WTC11 (cell line): ENCODE results near the gene SOX15. TPM values are rescaled to one million over a fixed set of nuclear protein-coding genes. Genes with fewer than 3 reads are reported as not detected.

ENCODE experiments used
- AFF4 ChIP-seq: sonication (generic); formaldehyde crosslinking; IDR thresholded peaks from 2 replicates; pipeline ENCODE4 v1.8.1; 2023; ENCODE audit warnings: mild to moderate bottlenecking, missing genetic modification reagents, borderline replicate concordance
- CBFB ChIP-seq: sonication (generic); formaldehyde crosslinking; IDR thresholded peaks from 2 replicates; pipeline ENCODE4 v1.8.1; 2022; ENCODE audit warnings: mild to moderate bottlenecking, low read depth, missing genetic modification reagents
- CTCF ChIP-seq: fragments of 200-600 bp; IDR thresholded peaks from 2 replicates; pipeline ENCODE4 v1.8.0; 2022; ENCODE audit warnings: antibody characterized with exemption
- IRF1 ChIP-seq: sonication (generic); formaldehyde crosslinking; IDR thresholded peaks from 2 replicates; pipeline ENCODE4 v1.8.0; 2023; ENCODE audit warnings: missing genetic modification reagents
- JAZF1 ChIP-seq: fragments of 250-450 bp; sonication (Bioruptor Pico); IDR thresholded peaks from 2 replicates; pipeline ENCODE4 v1.9.0; 2021; ENCODE audit warnings: moderate library complexity, mild to moderate bottlenecking, inconsistent platforms
- KAT7 ChIP-seq: sonication (generic); formaldehyde crosslinking; IDR thresholded peaks from 2 replicates; pipeline ENCODE4 v1.8.1; 2023; ENCODE audit warnings: missing genetic modification reagents, mild to moderate bottlenecking, borderline replicate concordance
- MAX ChIP-seq: sonication (generic); formaldehyde crosslinking; IDR thresholded peaks from 2 replicates; pipeline ENCODE4 v1.8.0; 2022; ENCODE audit warnings: mild to moderate bottlenecking, missing genetic modification reagents
- USF1 ChIP-seq: sonication (generic); formaldehyde crosslinking; IDR thresholded peaks from 2 replicates; pipeline ENCODE4 v1.8.0; 2022; ENCODE audit warnings: mild to moderate bottlenecking, missing genetic modification reagents
- USF2 ChIP-seq: sonication (generic); formaldehyde crosslinking; IDR thresholded peaks from 2 replicates; pipeline ENCODE4 v1.8.1; 2023; ENCODE audit warnings: mild to moderate bottlenecking, missing genetic modification reagents, moderate library complexity
- ZNF121 ChIP-seq: sonication (generic); formaldehyde crosslinking; IDR thresholded peaks from 2 replicates; pipeline ENCODE4 v1.8.0; 2023; ENCODE audit warnings: missing genetic modification reagents
- ZNF138 ChIP-seq: sonication (generic); formaldehyde crosslinking; conservative IDR thresholded peaks from 2 replicates; pipeline ENCODE4 v1.8.1; 2022; ENCODE audit warnings: mild to moderate bottlenecking, moderate library complexity, missing genetic modification reagents
- ZNF232 ChIP-seq: sonication (generic); formaldehyde crosslinking; IDR thresholded peaks from 2 replicates; pipeline ENCODE4 v1.8.0; 2022; ENCODE audit warnings: mild to moderate bottlenecking, missing genetic modification reagents
- ZNF317 ChIP-seq: sonication (generic); formaldehyde crosslinking; IDR thresholded peaks from 2 replicates; pipeline ENCODE4 v1.8.1; 2023; ENCODE audit warnings: low read depth, mild to moderate bottlenecking, moderate library complexity, missing genetic modification reagents, borderline replicate concordance
- total RNA-seq: library from RNA; stranded (reverse); gene quantifications from 3 replicates; pipeline ENCODE4 v1.2.3, GENCODE V29; 2021
- TF ChIP-seq, protein P1 (sequence below): sonication (generic); formaldehyde crosslinking; IDR thresholded peaks from 2 replicates; pipeline ENCODE4 v1.8.0; 2022; ENCODE audit warnings: mild to moderate bottlenecking, missing genetic modification reagents
- TF ChIP-seq, protein P2 (sequence below): sonication (generic); formaldehyde crosslinking; IDR thresholded peaks from 2 replicates; pipeline ENCODE4 v1.8.0; 2022; ENCODE audit warnings: mild to moderate bottlenecking, missing genetic modification reagents
- TF ChIP-seq, protein P3 (sequence below): sonication (generic); formaldehyde crosslinking; IDR thresholded peaks from 2 replicates; pipeline ENCODE4 v1.8.0; 2023; ENCODE audit warnings: mild to moderate bottlenecking, missing genetic modification reagents

SOX15 gene
- total RNA-seq, 1 experiment from 2014 or later = 19.9 TPM

GRCh38 chr17:7583253-7584109 lies 6.4 kb downstream of the SOX15 start, which contains the start of gene MPDU1 (continued):
- TF ChIP-seq JAZF1 (CRISPR knock-in tag) = no peak
- TF ChIP-seq ZNF232 (CRISPR knock-in tag) = 0 out of 2 replicates have a peak, but pooled peaks have one; percentile 17
- no peak for TF ChIP-seq ZNF121 (CRISPR knock-in tag)
- no peak for TF ChIP-seq KAT7 (CRISPR knock-in tag)
- TF ChIP-seq USF1 = 0 out of 2 replicates have a peak, but pooled peaks have one; percentile 1
- no peak for TF ChIP-seq CTCF
- 0 out of 2 replicates have a peak, but pooled peaks have one; percentile 15 for TF ChIP-seq AFF4
- TF ChIP-seq, protein P1, sequence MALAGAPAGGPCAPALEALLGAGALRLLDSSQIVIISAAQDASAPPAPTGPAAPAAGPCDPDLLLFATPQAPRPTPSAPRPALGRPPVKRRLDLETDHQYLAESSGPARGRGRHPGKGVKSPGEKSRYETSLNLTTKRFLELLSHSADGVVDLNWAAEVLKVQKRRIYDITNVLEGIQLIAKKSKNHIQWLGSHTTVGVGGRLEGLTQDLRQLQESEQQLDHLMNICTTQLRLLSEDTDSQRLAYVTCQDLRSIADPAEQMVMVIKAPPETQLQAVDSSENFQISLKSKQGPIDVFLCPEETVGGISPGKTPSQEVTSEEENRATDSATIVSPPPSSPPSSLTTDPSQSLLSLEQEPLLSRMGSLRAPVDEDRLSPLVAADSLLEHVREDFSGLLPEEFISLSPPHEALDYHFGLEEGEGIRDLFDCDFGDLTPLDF (CRISPR knock-in tag) = peak; percentile 55; the same call in 1 of the 2 replicates
- no peak; the same call in 1 of the 2 replicates for TF ChIP-seq IRF1
- TF ChIP-seq, protein P2, sequence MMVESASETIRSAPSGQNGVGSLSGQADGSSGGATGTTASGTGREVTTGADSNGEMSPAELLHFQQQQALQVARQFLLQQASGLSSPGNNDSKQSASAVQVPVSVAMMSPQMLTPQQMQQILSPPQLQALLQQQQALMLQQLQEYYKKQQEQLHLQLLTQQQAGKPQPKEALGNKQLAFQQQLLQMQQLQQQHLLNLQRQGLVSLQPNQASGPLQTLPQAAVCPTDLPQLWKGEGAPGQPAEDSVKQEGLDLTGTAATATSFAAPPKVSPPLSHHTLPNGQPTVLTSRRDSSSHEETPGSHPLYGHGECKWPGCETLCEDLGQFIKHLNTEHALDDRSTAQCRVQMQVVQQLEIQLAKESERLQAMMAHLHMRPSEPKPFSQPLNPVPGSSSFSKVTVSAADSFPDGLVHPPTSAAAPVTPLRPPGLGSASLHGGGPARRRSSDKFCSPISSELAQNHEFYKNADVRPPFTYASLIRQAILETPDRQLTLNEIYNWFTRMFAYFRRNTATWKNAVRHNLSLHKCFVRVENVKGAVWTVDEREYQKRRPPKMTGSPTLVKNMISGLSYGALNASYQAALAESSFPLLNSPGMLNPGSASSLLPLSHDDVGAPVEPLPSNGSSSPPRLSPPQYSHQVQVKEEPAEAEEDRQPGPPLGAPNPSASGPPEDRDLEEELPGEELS (CRISPR knock-in tag) = peak; percentile 32; the same call in 1 of the 2 replicates
- TF ChIP-seq, protein P3, sequence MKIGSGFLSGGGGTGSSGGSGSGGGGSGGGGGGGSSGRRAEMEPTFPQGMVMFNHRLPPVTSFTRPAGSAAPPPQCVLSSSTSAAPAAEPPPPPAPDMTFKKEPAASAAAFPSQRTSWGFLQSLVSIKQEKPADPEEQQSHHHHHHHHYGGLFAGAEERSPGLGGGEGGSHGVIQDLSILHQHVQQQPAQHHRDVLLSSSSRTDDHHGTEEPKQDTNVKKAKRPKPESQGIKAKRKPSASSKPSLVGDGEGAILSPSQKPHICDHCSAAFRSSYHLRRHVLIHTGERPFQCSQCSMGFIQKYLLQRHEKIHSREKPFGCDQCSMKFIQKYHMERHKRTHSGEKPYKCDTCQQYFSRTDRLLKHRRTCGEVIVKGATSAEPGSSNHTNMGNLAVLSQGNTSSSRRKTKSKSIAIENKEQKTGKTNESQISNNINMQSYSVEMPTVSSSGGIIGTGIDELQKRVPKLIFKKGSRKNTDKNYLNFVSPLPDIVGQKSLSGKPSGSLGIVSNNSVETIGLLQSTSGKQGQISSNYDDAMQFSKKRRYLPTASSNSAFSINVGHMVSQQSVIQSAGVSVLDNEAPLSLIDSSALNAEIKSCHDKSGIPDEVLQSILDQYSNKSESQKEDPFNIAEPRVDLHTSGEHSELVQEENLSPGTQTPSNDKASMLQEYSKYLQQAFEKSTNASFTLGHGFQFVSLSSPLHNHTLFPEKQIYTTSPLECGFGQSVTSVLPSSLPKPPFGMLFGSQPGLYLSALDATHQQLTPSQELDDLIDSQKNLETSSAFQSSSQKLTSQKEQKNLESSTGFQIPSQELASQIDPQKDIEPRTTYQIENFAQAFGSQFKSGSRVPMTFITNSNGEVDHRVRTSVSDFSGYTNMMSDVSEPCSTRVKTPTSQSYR = 0 out of 2 replicates have a peak, but pooled peaks have one; percentile 14
- 0 out of 2 replicates have a peak, but pooled peaks have one; percentile 10 for TF ChIP-seq ZNF138
- no peak for TF ChIP-seq ZNF317 (CRISPR knock-in tag)
- peak; percentile 94 for TF ChIP-seq MAX (CRISPR knock-in tag)
- TF ChIP-seq CBFB = no peak
- peak; percentile 28; the same call in 1 of the 2 replicates for TF ChIP-seq USF2
